GF-D8 (cell line): ENCODE data around the gene IGSF23.

Experiments used
- DNase-seq: peaks from one replicate; lab custom pipeline; 2025; lab: John Stamatoyannopoulos, UW

IGSF23 gene

DNA sequence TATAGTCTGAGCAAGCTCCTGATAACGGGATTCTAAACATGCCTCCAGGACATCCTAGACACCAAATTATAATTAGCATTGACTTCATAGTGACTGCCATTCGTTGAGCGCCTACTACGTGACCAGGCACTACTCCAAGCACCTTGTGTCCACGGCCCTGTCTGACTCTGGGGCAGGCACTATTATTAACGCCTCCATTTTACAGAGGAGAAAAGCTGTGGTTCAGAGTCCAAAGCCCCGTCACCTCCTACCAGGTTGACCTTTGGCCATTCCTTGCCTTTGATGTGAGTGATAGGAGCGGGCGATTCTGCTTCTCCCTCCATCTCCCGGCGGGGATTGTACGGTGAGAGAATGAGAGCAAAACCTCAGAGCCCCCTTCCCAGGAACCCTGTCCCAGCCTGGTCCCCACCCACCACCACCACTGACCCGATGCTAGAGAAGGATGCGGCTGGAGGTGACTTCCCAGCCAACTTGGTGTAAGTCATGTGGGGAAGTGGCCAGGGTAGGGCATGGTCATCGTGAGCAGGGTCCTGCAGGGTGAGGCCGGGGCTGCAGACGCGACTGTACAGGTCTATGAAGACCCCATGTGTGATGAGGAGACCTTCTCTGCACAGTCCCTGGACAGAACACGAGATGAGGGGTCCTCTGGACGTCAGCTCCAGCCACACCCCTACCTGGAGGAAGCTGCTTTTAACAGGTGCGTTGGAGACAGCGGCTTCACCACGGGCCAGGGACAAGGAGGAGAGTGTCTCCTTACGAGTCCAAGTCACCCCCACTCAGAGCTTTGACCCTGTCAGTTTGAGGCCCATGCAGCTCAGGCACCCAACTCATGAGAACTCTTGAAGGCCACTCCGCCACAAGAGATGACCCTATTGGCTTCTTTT, at the start of gene IGSF23:
TSS of gene IGSF23 (plus strand) at position 269 of the 884 bp plus-strand sequence. CDS start at position 352, 83 bp downstream.
- DNase-seq: no peak

GRCh38 chr19:44566984-44567383, 46.4 kb upstream of the IGSF23 start:
- peak; percentile 63 for DNase-seq

- DNase-seq: no peak
Measured at GRCh38 chr19:44567745-44568144, 45.6 kb upstream of the IGSF23 start.

GRCh38 chr19:44570603-44570983, 42.8 kb upstream of the IGSF23 start:
- no peak for DNase-seq

DNA sequence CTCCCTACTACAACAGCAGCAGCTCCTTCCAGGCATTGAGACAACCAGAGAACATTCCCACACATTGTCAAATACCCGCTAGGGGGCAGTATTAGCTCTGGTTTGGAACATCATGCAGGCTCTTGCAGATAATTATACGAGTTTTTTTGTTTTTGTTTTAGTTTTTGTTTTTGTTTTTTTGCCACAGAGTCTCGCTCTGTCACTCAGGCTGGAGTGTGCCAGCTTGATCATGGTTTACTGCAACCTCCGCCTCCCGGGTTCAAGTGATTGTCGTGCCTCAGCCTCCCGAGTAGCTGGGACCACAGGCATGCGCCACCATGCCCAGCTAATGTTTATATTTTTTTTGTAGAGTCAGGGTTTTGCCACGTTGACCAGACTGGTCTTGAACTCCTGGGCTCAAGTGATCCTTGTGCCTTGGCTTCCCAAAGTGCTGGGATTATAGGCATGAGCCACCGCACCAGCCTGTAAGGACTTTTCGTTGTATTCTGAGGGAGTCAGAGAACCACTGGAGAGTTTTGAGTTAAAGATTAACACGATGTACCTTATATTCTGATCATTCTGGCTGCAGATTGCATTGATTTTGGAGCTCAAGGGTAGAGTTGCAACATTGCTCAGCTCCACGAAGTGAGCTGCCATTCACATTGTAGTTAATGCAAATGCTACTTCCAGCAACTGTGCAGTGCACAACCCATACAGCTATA, 42.2 kb upstream of the IGSF23 start:
- DNase-seq: peak; percentile 9

DNA sequence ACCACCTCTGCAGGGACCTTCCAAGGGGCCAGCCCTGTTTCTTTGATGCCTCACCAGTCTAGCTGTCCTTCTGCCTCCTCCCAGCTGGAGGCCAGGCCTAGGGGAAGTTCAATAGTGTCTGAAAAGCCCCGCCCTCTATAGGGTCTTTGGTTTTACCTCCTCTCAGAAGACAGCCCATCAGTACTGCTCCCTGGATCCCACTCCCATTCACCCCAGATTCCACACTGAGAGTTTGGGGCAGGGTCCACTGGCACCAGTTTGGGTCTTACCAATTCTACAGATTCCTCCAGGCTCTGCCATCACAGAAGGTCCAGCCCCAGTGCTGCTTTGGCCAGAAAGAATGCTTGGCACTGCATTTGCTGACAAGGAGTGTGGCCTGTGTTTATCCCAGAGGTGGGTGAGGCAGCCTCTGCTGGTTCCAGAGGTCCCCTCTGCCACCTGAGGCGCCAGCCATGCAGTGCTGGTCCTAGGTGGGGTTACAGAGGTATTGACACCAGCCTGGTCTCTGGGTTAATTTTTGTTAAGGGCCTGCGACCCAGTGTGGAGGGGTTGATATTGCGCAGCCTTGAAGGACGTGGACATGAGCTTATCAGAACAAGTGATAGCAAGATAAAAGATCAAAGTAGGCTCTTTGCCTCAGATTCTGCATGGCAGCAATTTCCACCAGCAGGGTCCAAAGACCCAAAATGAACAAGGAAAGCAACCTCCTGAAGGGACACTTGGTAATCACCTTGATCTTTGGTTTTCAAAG, 41.4 kb upstream of the IGSF23 start:
- no peak for DNase-seq

GRCh38 chr19:44572581-44572900, 40.8 kb upstream of the IGSF23 start:
- no peak for DNase-seq

GRCh38 chr19:44573183-44573582, 40.2 kb upstream of the IGSF23 start:
- no peak for DNase-seq

- no peak for DNase-seq
Measured at GRCh38 chr19:44573627-44574026, 39.7 kb upstream of the IGSF23 start.

GRCh38 chr19:44574186-44574950, 39.0 kb upstream of the IGSF23 start:
- DNase-seq: no peak

DNA sequence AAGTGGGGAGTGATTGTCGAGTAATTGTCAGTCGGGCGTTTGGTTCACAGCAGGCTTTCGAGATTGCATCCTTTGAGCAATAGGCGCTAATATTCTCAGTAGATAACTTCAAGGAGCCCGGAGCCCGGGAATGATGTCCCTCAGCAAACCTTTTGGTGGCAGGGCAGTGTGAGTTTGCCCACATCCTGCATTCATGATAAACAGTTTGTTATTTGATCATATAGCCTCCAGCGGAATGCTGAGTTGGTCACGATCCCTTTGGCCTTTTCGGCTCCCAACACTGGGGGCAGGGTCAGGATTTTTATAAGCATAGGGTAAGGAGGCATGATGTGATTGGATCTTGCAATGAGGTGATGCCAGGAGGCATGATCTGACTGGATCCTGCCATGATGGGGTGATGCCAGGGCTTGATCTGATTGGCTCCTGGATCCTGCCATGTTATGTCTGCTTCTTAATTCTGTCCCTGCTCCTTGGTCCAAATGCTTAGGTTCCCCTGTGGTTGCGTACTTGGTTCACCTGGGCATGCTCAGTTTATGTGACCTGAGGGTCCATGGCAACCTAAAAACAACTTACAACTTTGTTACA, 38.2 kb upstream of the IGSF23 start:
- DNase-seq: no peak

GRCh38 chr19:44576843-44577565, 36.4 kb upstream of the IGSF23 start:
- no peak for DNase-seq

- no peak for DNase-seq
Measured at GRCh38 chr19:44577566-44577874, 35.8 kb upstream of the IGSF23 start.

DNA sequence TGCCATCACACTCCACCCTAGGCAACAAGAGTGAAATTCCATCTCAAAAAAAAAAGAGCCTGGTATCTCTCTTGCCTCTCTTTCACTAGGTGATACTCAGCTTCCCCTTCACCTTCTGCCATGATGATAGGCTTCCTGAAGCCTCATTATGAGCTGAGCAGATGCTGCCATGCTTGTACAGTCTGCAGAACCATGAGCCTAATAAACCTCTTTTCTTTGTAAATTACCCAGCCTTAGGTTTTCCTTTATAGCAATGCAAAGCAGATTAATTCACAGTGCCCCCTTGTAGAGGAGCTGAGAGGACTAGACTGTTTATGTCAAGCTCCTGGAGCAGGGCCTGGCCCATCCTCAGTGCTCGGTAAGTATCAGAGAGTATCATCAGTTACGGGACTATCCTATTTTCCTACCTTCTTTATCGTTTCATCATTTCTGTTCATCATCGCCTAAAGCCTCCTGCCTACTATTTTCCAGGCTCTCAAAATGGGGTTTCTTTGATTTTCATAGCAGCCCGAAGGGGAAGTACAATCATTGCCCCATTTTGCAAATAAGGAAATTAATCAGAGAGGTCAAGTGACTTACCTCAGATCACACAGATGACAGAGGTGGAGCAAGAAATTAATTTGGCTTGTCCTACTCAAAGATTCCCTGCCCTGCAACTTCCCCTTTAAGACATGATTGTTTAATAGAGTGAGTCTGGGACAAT, 33.5 kb upstream of the IGSF23 start:
- no peak for DNase-seq

- no peak for DNase-seq
Measured at GRCh38 chr19:44580366-44580895, 32.9 kb upstream of the IGSF23 start.

- no peak for DNase-seq
Measured at GRCh38 chr19:44581288-44581687, 32.1 kb upstream of the IGSF23 start.

DNA sequence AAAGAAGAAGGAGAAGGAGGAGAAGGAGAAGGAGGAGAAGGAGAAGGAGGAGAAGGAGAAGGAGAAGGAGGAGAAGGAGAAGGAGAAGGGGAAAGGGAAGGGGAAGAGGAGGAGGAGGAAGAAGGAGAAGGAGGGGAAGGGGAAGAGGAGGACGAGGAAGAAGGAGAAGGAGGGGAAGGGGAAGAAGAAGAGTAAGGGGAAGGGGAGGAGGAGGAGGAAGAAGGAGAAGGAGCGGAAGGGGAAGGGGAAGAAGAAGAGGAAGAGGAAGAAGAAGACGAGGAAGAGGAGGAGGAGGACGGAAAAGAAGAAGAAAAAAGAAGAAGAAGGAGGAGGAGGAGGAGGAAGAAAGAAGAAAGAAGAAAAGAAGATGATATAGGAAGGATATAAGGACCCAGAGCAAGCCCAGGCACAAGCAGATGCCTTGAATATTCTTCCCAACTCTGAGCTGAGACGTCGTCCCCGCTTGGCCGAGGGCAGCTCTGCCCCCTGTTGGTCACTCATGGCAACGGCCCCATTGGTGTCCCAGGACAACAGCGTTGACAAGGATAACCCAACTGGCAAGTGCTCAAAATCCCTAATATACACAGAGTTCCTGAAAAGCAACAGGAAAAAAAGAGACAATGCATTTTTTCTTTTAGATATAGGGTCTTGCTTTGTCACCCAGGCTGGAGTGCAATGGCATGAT, 30.6 kb upstream of the IGSF23 start:
- DNase-seq: no peak

DNA sequence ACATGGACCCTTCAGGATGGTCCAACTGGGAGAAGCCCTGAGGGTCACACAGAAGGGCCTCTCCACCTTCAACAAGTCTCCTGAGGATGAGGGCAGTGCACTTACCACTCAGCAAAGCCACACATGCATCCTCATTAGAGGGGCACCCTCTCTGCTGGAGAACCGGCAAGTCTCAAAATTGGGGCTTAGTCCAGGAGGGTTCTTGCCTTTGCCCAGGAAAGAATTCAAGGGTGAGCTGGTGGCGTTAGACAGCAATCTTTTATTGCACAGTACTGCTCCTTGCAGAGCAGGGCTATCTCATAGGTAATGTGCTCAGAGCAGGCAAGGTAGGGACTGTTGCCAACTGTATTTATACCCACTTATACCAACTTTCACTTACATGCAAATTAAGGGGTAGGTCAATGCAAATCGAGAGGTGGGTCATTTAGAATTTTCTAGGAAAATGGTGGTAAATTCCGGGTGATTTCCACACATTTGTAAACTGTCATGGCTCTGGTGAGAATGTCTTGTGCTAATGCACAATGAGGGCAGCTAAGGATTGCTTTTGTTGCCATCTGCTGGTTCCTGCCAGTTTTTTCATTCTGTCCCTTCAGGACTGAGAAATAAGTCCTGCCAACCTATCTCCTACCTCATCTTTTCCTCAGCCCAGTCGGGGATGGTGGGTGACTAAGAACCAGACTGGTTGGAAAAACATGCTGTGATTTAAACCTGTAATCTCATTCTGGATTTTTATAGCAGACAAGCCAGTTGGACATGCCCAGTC, 27.8 kb upstream of the IGSF23 start:
- peak; percentile 1 for DNase-seq
